Measurements from ENCODE around the gene PDS5B. TPM values are rescaled to one million over a fixed set of nuclear protein-coding genes. Genes with fewer than 3 reads are reported as not detected.

Gene PDS5B
- total and polyA plus RNA-seq, 4 donors, result 3.6 to 24.3 (median 12.9) TPM

DNA sequence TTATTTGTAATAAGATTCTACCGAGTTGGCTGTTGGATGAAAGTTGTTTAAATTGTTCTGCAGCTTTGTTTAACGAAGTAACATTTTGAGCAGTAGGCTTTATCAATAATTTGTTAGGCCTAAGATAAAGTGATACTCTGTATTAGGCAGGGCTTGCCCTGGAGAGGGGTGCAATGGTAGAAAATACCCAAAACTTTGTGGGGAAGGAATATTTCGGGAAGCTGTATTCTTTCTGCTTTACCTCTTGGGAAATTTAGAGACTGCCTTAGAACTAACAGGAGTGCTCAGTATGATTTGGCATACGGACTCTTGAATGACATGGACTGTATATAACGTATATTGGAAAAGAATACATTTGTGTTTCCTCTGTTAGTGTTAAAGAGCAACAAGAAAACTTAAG lies 2.5 kb downstream of the PDS5B start:
- no peak overlapping the region for H3K4me3 ChIP-seq (ENCODE audit: low read depth in 1 of 3, low read length in 3 of 3)
- H3K4me1 ChIP-seq (ENCODE audit: control insufficient read depth in 4 of 4, insufficient read depth in 4 of 4, low read length in 3 of 4), result peaks cover 4 to 23% (median 13%) of the 10 kb centered on the region in 4 donors
- no peak overlapping the region for H3K27ac ChIP-seq (ENCODE audit: low read depth in 1 of 2, low read length in 2 of 2)
- no peaks in the 10 kb centered on the region for H3K36me3 ChIP-seq (ENCODE audit: control insufficient read depth in 4 of 4, insufficient read depth in 3 of 4, low read depth in 1 of 4, low read length in 3 of 4)
- no peaks in the 10 kb centered on the region for H3K27me3 ChIP-seq (ENCODE audit: control insufficient read depth in 4 of 4, insufficient read depth in 4 of 4, low read length in 3 of 4)
- DNase-seq (ENCODE audit: low spot score), result no peak
- H3K9me3 ChIP-seq (ENCODE audit: control insufficient read depth in 4 of 4, low read length in 3 of 4), result no peaks in the 10 kb centered on the region
- TF ChIP-seq RXRA (IDR thresholded peaks at IDR 0.05), result no peak
- no peak for TF ChIP-seq HNF4A (conservative IDR thresholded peaks at IDR 0.05)
- TF ChIP-seq TAF1 (conservative IDR thresholded peaks at IDR 0.05), result no peak
- TF ChIP-seq FOXA1 (IDR thresholded peaks at IDR 0.05), result no peak
- H3K9ac ChIP-seq (ENCODE audit: low read depth in 1 of 2, low read length in 2 of 2), result no peak overlapping the region
- WGBS, result 62% methylated on average over 5 of the region's 5 CpGs

DNA sequence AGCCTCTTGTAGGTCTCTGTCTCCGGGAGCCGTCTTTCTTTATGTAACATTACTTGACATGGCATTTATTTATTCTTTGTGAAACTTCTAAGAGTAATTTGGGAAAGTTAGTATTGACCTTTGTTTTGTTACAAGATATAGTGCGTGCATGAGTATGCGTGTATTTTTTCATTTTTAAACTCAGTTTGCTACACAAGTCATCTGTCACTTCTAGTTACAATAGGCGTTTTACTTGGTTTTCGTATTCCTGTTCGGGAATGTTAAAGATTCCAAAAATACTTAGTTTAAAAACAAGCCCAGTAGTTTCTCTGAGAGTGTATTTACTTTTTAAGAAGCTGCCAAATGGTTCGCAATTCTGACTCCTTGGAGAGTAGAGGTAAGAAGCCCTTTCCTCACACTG lies 3.2 kb downstream of the PDS5B start:
- Histone ChIP-seq H3K4me1 (ENCODE audit: control insufficient read depth in 4 of 4, insufficient read depth in 4 of 4, low read length in 3 of 4) (peaks cover 4 to 23% (median 13%) of the 10 kb centered on the region in 4 donors), H3K9me3 (ENCODE audit: control insufficient read depth in 4 of 4, low read length in 3 of 4) (no peaks in the 10 kb centered on the region), H3K9ac (ENCODE audit: low read depth in 1 of 2, low read length in 2 of 2) (no peak overlapping the region), H3K36me3 (ENCODE audit: control insufficient read depth in 4 of 4, insufficient read depth in 3 of 4, low read depth in 1 of 4, low read length in 3 of 4) (no peaks in the 10 kb centered on the region), H3K27me3 (ENCODE audit: control insufficient read depth in 4 of 4, insufficient read depth in 4 of 4, low read length in 3 of 4) (no peaks in the 10 kb centered on the region), H3K4me3 (ENCODE audit: low read depth in 1 of 3, low read length in 3 of 3) (no peak overlapping the region), H3K27ac (ENCODE audit: low read depth in 1 of 2, low read length in 2 of 2) (no peak overlapping the region)
- DNase-seq (ENCODE audit: low spot score), result no peak
- WGBS, result 79% methylated on average over 8 of the region's 8 CpGs
- TF ChIP-seq JUND (IDR thresholded peaks at IDR 0.05), result no peak
- TF ChIP-seq, protein P1, sequence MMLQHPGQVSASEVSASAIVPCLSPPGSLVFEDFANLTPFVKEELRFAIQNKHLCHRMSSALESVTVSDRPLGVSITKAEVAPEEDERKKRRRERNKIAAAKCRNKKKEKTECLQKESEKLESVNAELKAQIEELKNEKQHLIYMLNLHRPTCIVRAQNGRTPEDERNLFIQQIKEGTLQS (IDR thresholded peaks at IDR 0.05), result no peak
- TF ChIP-seq HNF4A (conservative IDR thresholded peaks at IDR 0.05), result no peak
- TF ChIP-seq RAD21 (IDR thresholded peaks at IDR 0.05), result no peak
- TF ChIP-seq HNF4G (IDR thresholded peaks at IDR 0.05), result no peak
- no peak for TF ChIP-seq NR2F2 (IDR thresholded peaks at IDR 0.05)

- no peaks in the 10 kb centered on the region for H3K9me3 ChIP-seq (ENCODE audit: control insufficient read depth in 4 of 4, low read length in 3 of 4)
- TF ChIP-seq, protein P2, sequence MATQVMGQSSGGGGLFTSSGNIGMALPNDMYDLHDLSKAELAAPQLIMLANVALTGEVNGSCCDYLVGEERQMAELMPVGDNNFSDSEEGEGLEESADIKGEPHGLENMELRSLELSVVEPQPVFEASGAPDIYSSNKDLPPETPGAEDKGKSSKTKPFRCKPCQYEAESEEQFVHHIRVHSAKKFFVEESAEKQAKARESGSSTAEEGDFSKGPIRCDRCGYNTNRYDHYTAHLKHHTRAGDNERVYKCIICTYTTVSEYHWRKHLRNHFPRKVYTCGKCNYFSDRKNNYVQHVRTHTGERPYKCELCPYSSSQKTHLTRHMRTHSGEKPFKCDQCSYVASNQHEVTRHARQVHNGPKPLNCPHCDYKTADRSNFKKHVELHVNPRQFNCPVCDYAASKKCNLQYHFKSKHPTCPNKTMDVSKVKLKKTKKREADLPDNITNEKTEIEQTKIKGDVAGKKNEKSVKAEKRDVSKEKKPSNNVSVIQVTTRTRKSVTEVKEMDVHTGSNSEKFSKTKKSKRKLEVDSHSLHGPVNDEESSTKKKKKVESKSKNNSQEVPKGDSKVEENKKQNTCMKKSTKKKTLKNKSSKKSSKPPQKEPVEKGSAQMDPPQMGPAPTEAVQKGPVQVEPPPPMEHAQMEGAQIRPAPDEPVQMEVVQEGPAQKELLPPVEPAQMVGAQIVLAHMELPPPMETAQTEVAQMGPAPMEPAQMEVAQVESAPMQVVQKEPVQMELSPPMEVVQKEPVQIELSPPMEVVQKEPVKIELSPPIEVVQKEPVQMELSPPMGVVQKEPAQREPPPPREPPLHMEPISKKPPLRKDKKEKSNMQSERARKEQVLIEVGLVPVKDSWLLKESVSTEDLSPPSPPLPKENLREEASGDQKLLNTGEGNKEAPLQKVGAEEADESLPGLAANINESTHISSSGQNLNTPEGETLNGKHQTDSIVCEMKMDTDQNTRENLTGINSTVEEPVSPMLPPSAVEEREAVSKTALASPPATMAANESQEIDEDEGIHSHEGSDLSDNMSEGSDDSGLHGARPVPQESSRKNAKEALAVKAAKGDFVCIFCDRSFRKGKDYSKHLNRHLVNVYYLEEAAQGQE (IDR thresholded peaks at IDR 0.05), result no peak
- no peak for TF ChIP-seq RXRA (IDR thresholded peaks at IDR 0.05)
- TF ChIP-seq, protein P3, sequence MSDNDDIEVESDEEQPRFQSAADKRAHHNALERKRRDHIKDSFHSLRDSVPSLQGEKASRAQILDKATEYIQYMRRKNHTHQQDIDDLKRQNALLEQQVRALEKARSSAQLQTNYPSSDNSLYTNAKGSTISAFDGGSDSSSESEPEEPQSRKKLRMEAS (IDR thresholded peaks at IDR 0.05), result no peak
- TF ChIP-seq GABPA (IDR thresholded peaks at IDR 0.05 in 1 of 2, conservative IDR thresholded peaks at IDR 0.05 in 1 of 2), result no peak
- TF ChIP-seq RAD21 (IDR thresholded peaks at IDR 0.05), result no peak
- TF ChIP-seq FOXA2 (IDR thresholded peaks at IDR 0.05), result no peak
- TF ChIP-seq TAF1 (conservative IDR thresholded peaks at IDR 0.05), result no peak
- no peak overlapping the region for H3K27ac ChIP-seq (ENCODE audit: low read depth in 1 of 2, low read length in 2 of 2)
These were observed 4.0 kb downstream of the PDS5B start for GRCh38 chr13:32590266-32590665.

More at GRCh38 chr13:32590266-32590665, 4.0 kb downstream of the PDS5B start:
- Histone ChIP-seq H3K36me3 (ENCODE audit: control insufficient read depth in 4 of 4, insufficient read depth in 3 of 4, low read depth in 1 of 4, low read length in 3 of 4) (no peaks in the 10 kb centered on the region), H3K27me3 (ENCODE audit: control insufficient read depth in 4 of 4, insufficient read depth in 4 of 4, low read length in 3 of 4) (no peaks in the 10 kb centered on the region), H3K4me3 (ENCODE audit: low read depth in 1 of 3, low read length in 3 of 3) (no peak overlapping the region), H3K9ac (ENCODE audit: low read depth in 1 of 2, low read length in 2 of 2) (no peak overlapping the region), H3K4me1 (ENCODE audit: control insufficient read depth in 4 of 4, insufficient read depth in 4 of 4, low read length in 3 of 4) (peaks cover 4 to 23% (median 13%) of the 10 kb centered on the region in 4 donors)
- DNase-seq (ENCODE audit: low spot score), result no peak
- 70% methylated on average over 2 of the region's 2 CpGs for WGBS

All from liver (tissue), 9 donors.